Prostate gland (tissue), 2 donors: ENCODE measurements around the gene RGS3. TPM values are rescaled to one million over a fixed set of nuclear protein-coding genes. Genes with fewer than 3 reads are reported as not detected.

ENCODE experiments used
- DNase-seq: peaks from one replicate; pipeline ENCODE4 v3.0.0-alpha.2; 2019; ENCODE audit warnings: low spot score
- H3K27ac ChIP-seq, 2 donors: fragments of 200-600 bp; sonication (generic); 2 replicates each; pipeline ENCODE4 v1.5.1; 2017 to 2019
- H3K27me3 ChIP-seq: fragments of 200-600 bp; sonication (generic); replicated peaks from 2 replicates; pipeline ENCODE4 v1.5.1; 2019; ENCODE audit not compliant: insufficient read depth
- H3K36me3 ChIP-seq, 2 donors: fragments of 200-600 bp; sonication (generic); 1 replicate in 1 of 2; 2 replicates in 1 of 2; pipeline versions ENCODE4 v1.5.1 to v1.8.1; 2017 to 2019
- H3K4me1 ChIP-seq: fragments of 200-600 bp; sonication (generic); replicated peaks from 2 replicates; pipeline ENCODE4 v1.5.1; 2019
- H3K4me3 ChIP-seq, 2 donors: fragments of 200-600 bp; sonication (generic); 2 replicates each; pipeline ENCODE4 v1.5.1; 2017 to 2019
- H3K9me3 ChIP-seq: fragments of 200-600 bp; sonication (generic); 2 replicates; pipeline ENCODE4 v1.5.1; 2017
- CTCF ChIP-seq, 4 experiments: fragments of 200-600 bp in 2 of 4; fragments of 450-650 bp in 2 of 4; sonication (generic) in 2 of 4; IDR thresholded peaks; 1 replicate in 3 of 4; 2 replicates in 1 of 4; pipeline ENCODE4 v1.5.1; 2016 to 2019; ENCODE audit warnings: antibody characterized with exemption in 4 of 4, mild to moderate bottlenecking in 2 of 4, moderate library complexity in 2 of 4
- POLR2A ChIP-seq: fragments of 450-650 bp; IDR thresholded peaks from one replicate; pipeline ENCODE4 v1.6.1; 2016; ENCODE audit warnings: antibody characterized with exemption, mild to moderate bottlenecking
- POLR2AphosphoS5 ChIP-seq: sonication (generic); formaldehyde crosslinking; IDR thresholded peaks from one replicate; pipeline ENCODE4 v1.6.1; 2017; ENCODE audit warnings: antibody characterized with exemption
- WGBS: methylation state at CpG from one replicate; pipeline ENCODE4 v1.1.5; 2018; 5-methylcytosine and 5-hydroxymethylcytosine counted together
- intact Hi-C: fragments of 100-400 bp; cut with DNase I; formaldehyde crosslinking; loops from one replicate; pipeline ENCODE4 v1.14.2; 2022
- total RNA-seq, 2 donors: library from RNA; depleted of rRNA; stranded (reverse); fragments of >200 nt; gene quantifications; one replicate each; pipeline ENCODE4 v1.1.0, GENCODE V29; 2016

RGS3 gene
- total RNA-seq, 2 donors from 2014 or later: 26.5 to 98.9 TPM

DNA sequence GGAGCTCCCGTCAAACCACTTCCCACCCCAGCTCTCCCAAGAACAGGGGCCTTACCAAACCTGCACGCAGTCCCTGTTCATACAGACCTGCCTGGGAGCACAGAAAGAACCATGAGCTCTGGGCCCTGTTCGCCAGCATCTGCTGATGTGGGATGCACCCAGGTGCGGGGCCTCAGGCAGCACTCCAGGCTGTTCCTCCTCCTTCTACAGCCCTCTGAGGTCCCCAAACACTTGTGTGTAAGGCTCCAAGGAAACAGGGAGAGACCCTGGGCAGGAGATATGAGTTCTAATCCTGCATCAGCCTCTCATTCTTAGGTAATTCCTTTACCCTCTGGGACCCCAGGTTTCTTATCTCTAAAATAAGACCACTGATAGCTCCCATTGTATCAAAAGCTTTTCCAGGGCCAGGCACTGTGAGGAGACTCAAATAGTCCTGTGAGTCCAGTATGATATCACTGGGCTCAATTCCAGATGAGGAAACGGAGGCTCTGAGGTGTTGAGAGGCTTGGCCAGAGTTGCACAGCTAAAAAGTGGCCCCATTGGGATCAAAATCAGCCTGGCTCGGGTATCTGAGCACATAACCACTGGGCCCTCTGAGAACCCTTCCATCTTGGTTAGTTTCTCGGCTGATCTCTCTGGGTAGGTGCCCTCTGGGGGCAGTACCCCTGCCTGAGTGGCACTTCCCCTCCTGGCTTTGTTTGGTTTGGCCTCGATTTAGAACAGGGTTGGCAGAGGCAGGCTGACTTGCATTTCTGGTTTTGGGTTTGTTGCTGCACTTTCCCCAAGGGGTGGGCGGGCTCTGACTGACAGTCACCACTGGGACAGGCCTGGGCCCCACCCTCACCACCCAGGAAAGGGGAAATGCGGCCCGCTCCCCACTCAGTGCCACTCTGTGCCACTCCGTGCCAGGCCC lies 116.8 kb downstream of the RGS3 start:
- intact Hi-C loops: loop anchor here (5.0 to 10.0 kb wide), 2 partner anchors 118 to 305 kb away; partner anchors contain the start of genes CDC26, PRPF4 and RGS3
- Histone ChIP-seq H3K9me3 (no peaks in the 10 kb centered on the region), H3K4me3 (peak overlapping the region in 1 of 2 donors; percentile 22), H3K4me1 (peaks cover 36% of the 10 kb centered on the region), H3K27me3 (no peaks in the 10 kb centered on the region), H3K27ac (peak overlapping the region; percentile 80 to 83), H3K36me3 (peaks cover 0 to 6% of the 10 kb centered on the region in 2 donors)
- DNase-seq: peak; percentile 96
- TF ChIP-seq POLR2AphosphoS5 (peak; percentile 91), CTCF (IDR thresholded peaks at IDR 0.05) (peak in 1 of 4 experiments; percentile 24), POLR2A (no peak)
- 36% methylated on average over 10 of the region's 12 CpGs for WGBS

DNA sequence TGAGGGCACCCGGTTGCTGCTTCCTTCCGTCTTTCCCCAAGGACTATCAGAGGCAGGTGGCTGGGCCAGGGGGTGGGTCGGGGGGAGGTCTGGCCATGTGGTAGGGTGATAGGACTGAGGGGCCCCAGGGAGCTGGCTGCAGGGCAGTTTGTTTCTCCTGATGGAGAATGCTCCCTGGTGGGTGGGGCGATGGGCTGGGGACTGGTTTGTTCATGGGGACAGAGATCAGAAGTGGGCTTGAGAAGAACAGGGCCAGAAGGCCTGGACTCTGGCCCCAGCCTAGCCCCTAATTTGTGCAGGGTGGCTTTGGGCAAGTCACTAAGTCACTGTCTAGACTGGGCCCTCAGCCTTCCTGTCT lies 117.4 kb downstream of the RGS3 start:
- Histone ChIP-seq H3K4me3 (peak overlapping the region in 1 of 2 donors; percentile 22), H3K27me3 (no peaks in the 10 kb centered on the region), H3K36me3 (peaks cover 0 to 6% of the 10 kb centered on the region in 2 donors), H3K4me1 (peaks cover 36% of the 10 kb centered on the region), H3K27ac (peak overlapping the region; percentile 80 to 83), H3K9me3 (no peaks in the 10 kb centered on the region)
- intact Hi-C loops: loop anchor here (5.0 to 10.0 kb wide), 2 partner anchors 119 to 306 kb away; partner anchors contain the start of genes CDC26, PRPF4 and RGS3
- WGBS: 35% methylated on average over 4 of the region's 4 CpGs
- DNase-seq: no peak
- TF ChIP-seq POLR2AphosphoS5 (no peak), CTCF (IDR thresholded peaks at IDR 0.05) (no peak), POLR2A (no peak)

- no peaks in the 10 kb centered on the region for H3K27me3 ChIP-seq
- H3K4me1 ChIP-seq: peaks cover 36% of the 10 kb centered on the region
Observed at GRCh38 chr9:113581865-113582697, 118.6 kb downstream of the RGS3 start.

GRCh38 chr9:113582698-113583200 lies 119.2 kb downstream of the RGS3 start:
- H3K4me3 ChIP-seq: no peak overlapping the region
- H3K27ac ChIP-seq: peak overlapping the region; percentile 80 to 83
- intact Hi-C loops: loop anchor here (5.0 to 10.0 kb wide), 2 partner anchors 120 to 308 kb away; partner anchors contain the start of genes CDC26, PRPF4 and RGS3
- H3K27me3 ChIP-seq: no peaks in the 10 kb centered on the region
- no peak for DNase-seq
- peaks cover 36% of the 10 kb centered on the region for H3K4me1 ChIP-seq
- peaks cover 0 to 6% of the 10 kb centered on the region in 2 donors for H3K36me3 ChIP-seq
- no peaks in the 10 kb centered on the region for H3K9me3 ChIP-seq
- WGBS: 45% methylated on average over 6 of the region's 6 CpGs
- TF ChIP-seq POLR2A (no peak), POLR2AphosphoS5 (no peak), CTCF (IDR thresholded peaks at IDR 0.05) (no peak)

More at GRCh38 chr9:113581865-113582697, 118.6 kb downstream of the RGS3 start:
- Histone ChIP-seq H3K9me3 (no peaks in the 10 kb centered on the region), H3K27ac (peak overlapping the region; percentile 80 to 83), H3K36me3 (peaks cover 0 to 6% of the 10 kb centered on the region in 2 donors), H3K4me3 (peak overlapping the region in 1 of 2 donors; percentile 8)
- intact Hi-C loops: loop anchor here (5.0 to 10.0 kb wide), 2 partner anchors 120 to 307 kb away; partner anchors contain the start of genes CDC26, PRPF4 and RGS3
- peak; percentile 48 for DNase-seq
- TF ChIP-seq CTCF (IDR thresholded peaks at IDR 0.05) (peak in 1 of 4 experiments; percentile 41), POLR2A (no peak), POLR2AphosphoS5 (peak; percentile 38)
- WGBS: 41% methylated on average over 17 of the region's 17 CpGs
